Transverse colon (tissue), 3 donors: ENCODE measurements around the gene AGPAT1.

Experiments
- CTCF ChIP-seq, 5 experiments: fragments of 200-600 bp in 3 of 5; fragments of 450-650 bp in 2 of 5; sonication (generic) in 3 of 5; IDR thresholded peaks; 1 replicate in 2 of 5; 2 replicates in 3 of 5; pipeline ENCODE4 v1.5.1; 2016 to 2017; ENCODE audit warnings: antibody characterized with exemption in 5 of 5, inconsistent platforms in 3 of 5, mild to moderate bottlenecking in 2 of 5, moderate library complexity in 1 of 5
- POLR2A ChIP-seq: fragments of 450-650 bp; IDR thresholded peaks from one replicate; pipeline ENCODE4 v1.6.1; 2016; ENCODE audit warnings: antibody characterized with exemption, mild to moderate bottlenecking, moderate library complexity

GRCh38 chr6:32175711-32176475, at the start of gene AGPAT1:
- no peak for TF ChIP-seq CTCF (IDR thresholded peaks at IDR 0.05)
- TF ChIP-seq POLR2A, result peak; percentile 71
